GM20000 (cell line): Measurements from ENCODE around the gene RABGAP1L.

Source experiments
- DNase-seq: peaks from one replicate; pipeline ENCODE4 v3.0.0; 2012; ENCODE audit warnings: low spot score
- CTCF ChIP-seq: IDR thresholded peaks from 2 replicates; pipeline ENCODE4 v1.5.1; 2012; ENCODE audit warnings: mild to moderate bottlenecking, control low read depth; ENCODE audit errors: extremely low read depth, missing control alignments

The RABGAP1L gene

DNA sequence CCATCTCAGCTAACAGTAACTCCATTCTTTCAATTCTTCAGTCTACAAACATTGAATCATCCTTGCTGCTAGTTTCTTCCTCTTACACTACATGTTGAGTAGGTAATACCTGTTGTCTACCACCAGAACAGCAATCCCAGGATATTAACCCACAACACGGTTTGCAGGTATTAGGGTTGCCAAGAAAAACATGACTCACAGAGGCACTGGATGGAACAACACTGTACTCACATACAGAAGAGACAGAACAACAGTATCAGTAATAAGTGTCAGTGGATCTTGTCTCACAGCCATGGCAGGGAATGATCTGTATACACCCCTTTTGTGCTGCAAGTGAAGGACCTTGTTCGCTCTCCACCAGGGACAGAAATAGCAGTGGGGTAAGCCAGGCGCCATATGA lies 500.5 kb downstream of the RABGAP1L start:
- no peak for DNase-seq
- no peak for TF ChIP-seq CTCF

DNA sequence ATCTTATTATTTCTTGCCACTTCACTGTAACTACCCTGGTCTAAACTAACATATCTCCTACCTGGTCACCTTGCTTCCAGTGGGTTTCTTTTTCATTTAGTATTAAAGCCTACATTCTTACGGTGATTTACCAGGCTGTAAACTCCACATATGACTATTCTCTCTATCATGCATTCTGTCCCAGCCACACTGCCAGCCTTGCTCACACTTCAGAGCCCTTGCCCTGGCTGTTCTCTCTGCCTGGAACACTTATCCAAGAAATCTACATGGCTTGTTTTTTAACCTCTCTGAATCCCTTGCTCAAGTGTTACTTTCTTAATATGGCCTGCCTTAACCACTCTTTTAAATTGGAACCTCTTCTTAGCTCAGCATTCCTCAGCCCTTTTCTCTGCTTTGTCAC lies 501.2 kb downstream of the RABGAP1L start:
- no peak for TF ChIP-seq CTCF
- no peak for DNase-seq

DNA sequence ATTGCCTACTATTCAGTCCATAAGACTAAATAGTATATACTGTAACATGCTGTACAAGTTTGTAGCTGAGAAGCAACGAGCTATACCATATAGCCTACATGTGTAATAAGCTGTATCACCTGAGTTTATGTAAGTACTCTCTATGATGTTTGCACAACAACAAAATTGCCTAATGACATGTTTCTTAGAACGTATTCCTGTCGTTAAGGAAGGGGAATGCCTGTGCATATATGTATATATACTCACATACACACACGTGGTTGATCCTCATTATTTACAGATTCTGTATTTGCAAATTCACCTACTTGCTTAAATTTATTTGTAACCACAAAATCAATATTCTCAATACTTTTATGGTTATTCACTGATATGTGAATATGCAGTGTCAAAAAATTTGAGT lies 504.0 kb downstream of the RABGAP1L start:
- DNase-seq = no peak
- TF ChIP-seq CTCF = no peak

- DNase-seq = no peak
- no peak for TF ChIP-seq CTCF
These were observed 506.9 kb downstream of the RABGAP1L start for GRCh38 chr1:174666248-174666647.

GRCh38 chr1:174671826-174672225 lies 512.5 kb downstream of the RABGAP1L start:
- DNase-seq = no peak
- no peak for TF ChIP-seq CTCF

GRCh38 chr1:174676856-174677255 lies 517.5 kb downstream of the RABGAP1L start:
- no peak for TF ChIP-seq CTCF
- no peak for DNase-seq

- DNase-seq = no peak
- no peak for TF ChIP-seq CTCF
These were observed 519.3 kb downstream of the RABGAP1L start for GRCh38 chr1:174678657-174679056.
